Measurements from ENCODE around the gene NUDT7. TPM values are rescaled to one million over a fixed set of nuclear protein-coding genes. Genes with fewer than 3 reads are reported as not detected.

Gene NUDT7
- polyA plus RNA-seq, 3 donors, result 4.2 to 6.1 (median 5.0) TPM

- Histone ChIP-seq H3K36me3 (replicated peaks in 1 of 2; ENCODE audit: control insufficient read depth in 1 of 2, insufficient read depth in 2 of 2, low read length in 2 of 2) (no peaks in the 10 kb centered on the region), H3K79me2 (ENCODE audit: insufficient read depth, low read length) (no peaks in the 10 kb centered on the region), H3K4me3 (replicated peaks in 1 of 3; ENCODE audit: low read depth in 2 of 3, low read length in 3 of 3) (no peak overlapping the region), H2AFZ (ENCODE audit: insufficient read depth, low read depth, low read length, poor library complexity, severe bottlenecking) (no peak overlapping the region), H3K9ac (ENCODE audit: insufficient read depth, low read length, poor library complexity, severe bottlenecking) (no peak overlapping the region), H4K20me1 (ENCODE audit: insufficient read depth, low read length) (no peaks in the 10 kb centered on the region), H3K27ac (ENCODE audit: low read depth in 1 of 2, low read length in 2 of 2) (no peak overlapping the region), H3K4me2 (replicated peaks; ENCODE audit: extremely low read depth, low read length, poor library complexity, severe bottlenecking) (no peak overlapping the region), H3K4me1 (ENCODE audit: control insufficient read depth in 1 of 2, insufficient read depth in 2 of 2, low read length in 2 of 2) (no peaks in the 10 kb centered on the region), H3K27me3 (ENCODE audit: control insufficient read depth in 2 of 2, insufficient read depth in 2 of 2, low read length in 2 of 2) (no peaks in the 10 kb centered on the region), H3K9me3 (replicated peaks in 1 of 2; ENCODE audit: control insufficient read depth in 1 of 2, insufficient read depth in 1 of 2, low read length in 2 of 2) (no peaks in the 10 kb centered on the region)
- H3K27me3 Mint-ChIP-seq (ENCODE audit: low read depth in 3 of 3), result peaks cover 0 to 4% (median 2%) of the 10 kb centered on the region in 3 donors
- peaks cover 0 to 3% (median 0%) of the 10 kb centered on the region in 7 donors for H3K9me3 Mint-ChIP-seq
- DNase-seq, result no peak
- no peaks in the 10 kb centered on the region for H3K4me1 Mint-ChIP-seq
- 100% methylated on average over 2 of the region's 6 CpGs for WGBS (ENCODE audit: insufficient coverage)
- no peak overlapping the region for H3K4me3 Mint-ChIP-seq
- H3K36me3 Mint-ChIP-seq, result no peaks in the 10 kb centered on the region
- H3K27ac Mint-ChIP-seq, result no peak overlapping the region
- intact Hi-C loops (cut with micrococcal nuclease), result no loop called here
- no peak for TF ChIP-seq CTCF (IDR thresholded peaks at IDR 0.05)
Observed at GRCh38 chr16:77775911-77776909, 53.9 kb downstream of the NUDT7 start.

- Mint-ChIP-seq H3K36me3 (no peaks in the 10 kb centered on the region), H3K9me3 (peaks cover 0 to 3% (median 0%) of the 10 kb centered on the region in 7 donors), H3K4me1 (no peaks in the 10 kb centered on the region), H3K27ac (no peak overlapping the region), H3K27me3 (ENCODE audit: low read depth in 3 of 3) (peaks cover 0 to 4% (median 2%) of the 10 kb centered on the region in 3 donors), H3K4me3 (no peak overlapping the region)
- no peak overlapping the region for H2AFZ ChIP-seq (ENCODE audit: insufficient read depth, low read depth, low read length, poor library complexity, severe bottlenecking)
- intact Hi-C loops (cut with micrococcal nuclease), result no loop called here
- no peaks in the 10 kb centered on the region for H3K4me1 ChIP-seq (ENCODE audit: control insufficient read depth in 1 of 2, insufficient read depth in 2 of 2, low read length in 2 of 2)
- H4K20me1 ChIP-seq (ENCODE audit: insufficient read depth, low read length), result no peaks in the 10 kb centered on the region
- DNase-seq, result no peak
- no peaks in the 10 kb centered on the region for H3K36me3 ChIP-seq (replicated peaks in 1 of 2; ENCODE audit: control insufficient read depth in 1 of 2, insufficient read depth in 2 of 2, low read length in 2 of 2)
- no peaks in the 10 kb centered on the region for H3K9me3 ChIP-seq (replicated peaks in 1 of 2; ENCODE audit: control insufficient read depth in 1 of 2, insufficient read depth in 1 of 2, low read length in 2 of 2)
- no peak overlapping the region for H3K27ac ChIP-seq (ENCODE audit: low read depth in 1 of 2, low read length in 2 of 2)
- no peak for TF ChIP-seq CTCF (IDR thresholded peaks at IDR 0.05)
- no peaks in the 10 kb centered on the region for H3K27me3 ChIP-seq (ENCODE audit: control insufficient read depth in 2 of 2, insufficient read depth in 2 of 2, low read length in 2 of 2)
- no peak overlapping the region for H3K4me3 ChIP-seq (replicated peaks in 1 of 3; ENCODE audit: low read depth in 2 of 3, low read length in 3 of 3)
- H3K9ac ChIP-seq (ENCODE audit: insufficient read depth, low read length, poor library complexity, severe bottlenecking), result no peak overlapping the region
- H3K79me2 ChIP-seq (ENCODE audit: insufficient read depth, low read length), result no peaks in the 10 kb centered on the region
- H3K4me2 ChIP-seq (replicated peaks; ENCODE audit: extremely low read depth, low read length, poor library complexity, severe bottlenecking), result no peak overlapping the region
- WGBS (ENCODE audit: insufficient coverage), result 88% methylated on average over 2 of the region's 4 CpGs
Observed at GRCh38 chr16:77777745-77778144, 55.4 kb downstream of the NUDT7 start.
